Left ventricle myocardium superior (tissue), 1 donor: ENCODE measurements around the gene CCL5. TPM values are rescaled to one million over a fixed set of nuclear protein-coding genes. Genes with fewer than 3 reads are reported as not detected.

ENCODE experiments used
- ATAC-seq: fragments of 200-7000 bp; cut with Tn5 transposase; one replicate; pipeline ENCODE4 v1.9.1; 2020; ENCODE audit warnings: mild to moderate bottlenecking, moderate library complexity
- DNase-seq: peaks from one replicate; pipeline ENCODE4 v3.0.0-alpha.2; 2020
- intact Hi-C: fragments of 100-400 bp; cut with micrococcal nuclease; formaldehyde crosslinking; loops from one replicate; pipeline ENCODE4 v1.11.0; 2022
- total RNA-seq: library from RNA; stranded (reverse); fragmentation: NEBNext Ultra II Directional; extraction: Animal tissue kit (Norgen Biotek cat#: 25700); gene quantifications from one replicate; pipeline ENCODE4 v1.2.1, GENCODE V29; 2021
- donor health status: DM: no; HTN: yes; CAD: no; lungs with severe emphysema.

The CCL5 gene
- total RNA-seq, 1 donor from 2014 or later = 4.2 TPM

- intact Hi-C loops = no loop called here
- ATAC-seq (no peak), DNase-seq (no peak)
Observed at GRCh38 chr17:35842239-35842638, 37.9 kb downstream of the CCL5 start.

DNA sequence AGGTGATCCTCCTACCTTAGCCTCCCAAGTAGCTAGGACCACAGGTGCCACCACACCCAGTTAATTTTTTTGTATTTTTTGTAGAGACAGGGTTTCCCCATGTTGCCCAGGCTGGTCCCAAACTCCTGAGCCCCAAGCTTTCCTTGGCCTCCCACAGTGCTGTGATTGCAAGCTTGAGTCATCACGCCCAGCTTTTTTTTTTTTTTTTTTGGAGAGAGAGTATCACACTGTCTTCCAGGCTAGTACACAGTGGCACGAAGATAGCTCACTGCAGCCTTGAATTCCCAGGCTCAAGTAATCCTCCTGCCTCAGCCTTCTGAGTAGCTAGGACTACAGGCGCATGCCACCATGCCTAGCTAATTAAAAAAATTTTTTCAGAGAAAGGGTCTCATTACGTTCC, 38.7 kb downstream of the CCL5 start:
- intact Hi-C loops = no loop called here
- ATAC-seq (no peak), DNase-seq (no peak)

GRCh38 chr17:35841101-35841500, 39.1 kb downstream of the CCL5 start:
- DNase-seq = no peak
- intact Hi-C loops = no loop called here
- no peak for ATAC-seq

GRCh38 chr17:35825206-35825605, 55.0 kb downstream of the CCL5 start:
- intact Hi-C loops = no loop called here
- DNase-seq (no peak), ATAC-seq (peak; percentile 64)

Other genes starting within 250 kb of the CCL5 start
- 23.8 TPM for gene RASL10B, start 148.7 kb downstream of the CCL5 start, total RNA-seq
- 0.27 TPM for gene GAS2L2, start 127.1 kb downstream of the CCL5 start, total RNA-seq
- not detected for gene C17orf50, start 119.5 kb downstream of the CCL5 start, total RNA-seq
- gene MMP28, start 84.7 kb downstream of the CCL5 start, total RNA-seq = 1.5 TPM
- 110 TPM for gene TAF15, start 70.9 kb downstream of the CCL5 start, total RNA-seq
- gene HEATR9, start 11.5 kb downstream of the CCL5 start, total RNA-seq = not detected
- gene RDM1, start 50.4 kb upstream of the CCL5 start, total RNA-seq = not detected
- not detected for gene LYZL6, start 63.4 kb upstream of the CCL5 start, total RNA-seq
- gene CCL16, start 101.1 kb upstream of the CCL5 start, total RNA-seq = not detected
- 8.1 TPM for gene CCL14, start 106.4 kb upstream of the CCL5 start, total RNA-seq
- not detected for gene CCL15, start 121.2 kb upstream of the CCL5 start, total RNA-seq
- gene CCL23, start 137.6 kb upstream of the CCL5 start, total RNA-seq = not detected
- 1.4 TPM for gene CCL18, start 183.9 kb upstream of the CCL5 start, total RNA-seq
- not detected for gene CCL3, start 209.8 kb upstream of the CCL5 start, total RNA-seq
- gene CCL4, start 223.5 kb upstream of the CCL5 start, total RNA-seq = 0.74 TPM